Myometrial cell (primary cell): ENCODE data around the gene GH2. TPM values are rescaled to one million over a fixed set of nuclear protein-coding genes. Genes with fewer than 3 reads are reported as not detected.

Experiments used
- total RNA-seq: library from RNA; depleted of rRNA; stranded (reverse); fragments of >200 nt; gene quantifications from 2 replicates; pipeline ENCODE4 v1.2.3, GENCODE V29; 2015

GH2 gene
- not detected in 2 replicates for total RNA-seq

GRCh38 chr17:63881935-63882601, at the start of gene GH2:
Gene GH2 (minus strand): TSS chr17:63881944. CDS start chr17:63881801, 143 bp downstream.

GRCh38 chr17:63918789-63919305, 37.1 kb upstream of the GH2 start, which contains the start of gene GH1:
Gene GH1 (minus strand): TSS chr17:63918839. CDS start chr17:63918776, 63 bp downstream.

GRCh38 chr17:63911041-63911635, 29.4 kb upstream of the GH2 start, which contains the start of gene CSHL1:
Gene CSHL1 (minus strand): TSS chr17:63911258. CDS start chr17:63911196, 62 bp downstream.

GRCh38 chr17:63896524-63897354, 15.0 kb upstream of the GH2 start, which contains the start of gene CSH1:
Gene CSH1 (minus strand): TSS chr17:63896574. CDS start chr17:63896511, 63 bp downstream.

GRCh38 chr17:63873577-63873976, 8.2 kb downstream of the GH2 start, which contains the start of gene CSH2:
Gene CSH2 (minus strand): TSS chr17:63873677. CDS start chr17:63873614, 63 bp downstream.

DNA sequence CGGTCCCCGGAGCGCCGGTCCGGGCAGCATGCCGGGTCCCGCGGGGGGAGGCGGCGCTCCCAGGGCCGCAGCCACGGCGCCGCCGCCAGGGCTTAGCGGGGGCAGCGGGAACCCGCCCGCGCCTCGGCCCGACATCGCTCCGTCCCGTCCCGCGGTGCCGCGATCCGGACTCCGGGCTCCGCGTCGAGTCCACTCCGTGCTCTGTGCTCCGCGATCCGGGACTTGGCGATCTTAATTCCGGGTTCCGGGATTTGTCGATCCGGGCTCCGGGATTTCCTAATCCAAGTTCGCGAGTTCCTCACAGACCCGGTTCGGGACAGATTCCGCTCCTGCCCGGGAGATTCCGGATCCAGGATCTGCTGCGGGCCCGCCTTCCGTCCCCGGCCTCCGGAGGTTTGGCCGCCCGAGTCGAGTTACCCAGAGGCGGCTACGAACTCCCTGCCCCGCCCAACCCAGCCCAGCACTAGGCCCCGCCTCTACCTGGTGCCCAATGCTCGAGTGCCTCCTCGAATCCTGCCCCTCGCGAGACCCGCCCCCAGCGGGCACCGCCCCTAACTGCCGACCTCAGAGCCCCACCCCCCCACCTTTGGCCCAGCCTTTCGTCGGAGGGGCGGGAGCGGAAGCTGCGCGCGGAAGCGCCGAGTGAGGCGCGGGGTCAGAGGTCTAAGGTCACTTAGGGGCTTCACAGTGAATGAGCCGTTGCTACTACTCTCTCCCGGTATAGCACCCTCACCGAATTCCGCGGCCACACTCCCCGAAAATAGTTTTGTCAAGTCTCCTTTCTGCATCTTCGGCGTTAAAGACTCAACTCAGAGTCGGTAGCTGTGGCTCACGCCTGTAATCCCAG, 39.0 kb downstream of the GH2 start, which contains the start of gene SMARCD2:
Gene SMARCD2, minus strand, starts transcription at position 146 of the 847 bp plus-strand sequence. Its CDS starts 11 bp downstream, at position 135.

Other genes with a start within 250 kb of the GH2 start
- 5.5 and 8.0 TPM in 2 replicates for gene LIMD2, start 181.8 kb downstream of the GH2 start, total RNA-seq
- gene STRADA, start 140.1 kb downstream of the GH2 start, total RNA-seq, result 22.5 and 32.9 TPM in 2 replicates
- gene CCDC47, start 108.3 kb downstream of the GH2 start, total RNA-seq, result 25.5 and 31.1 TPM in 2 replicates
- gene DDX42, start 107.8 kb downstream of the GH2 start, total RNA-seq, result 35.5 and 39.2 TPM in 2 replicates
- 61.3 and 66.9 TPM in 2 replicates for gene PSMC5, start 54.5 kb downstream of the GH2 start, total RNA-seq
- 43.4 and 70.3 TPM in 2 replicates for gene FTSJ3, start 54.3 kb downstream of the GH2 start, total RNA-seq
- gene SMARCD2, start 39.3 kb downstream of the GH2 start, total RNA-seq, result 112 and 129 TPM in 2 replicates
- not detected in 2 replicates for gene CSH2, start 8.3 kb downstream of the GH2 start, total RNA-seq
- gene CSH1, start 14.6 kb upstream of the GH2 start, total RNA-seq, result not detected in 2 replicates
- gene CSHL1, start 29.3 kb upstream of the GH2 start, total RNA-seq, result not detected in 2 replicates
- gene GH1, start 36.9 kb upstream of the GH2 start, total RNA-seq, result not detected in 2 replicates
- gene CD79B, start 50.4 kb upstream of the GH2 start, total RNA-seq, result not detected in 2 replicates
- gene SCN4A, start 91.0 kb upstream of the GH2 start, total RNA-seq, result 6.4 TPM in 1 of 2 replicates, not detected in the other
- gene PRR29, start 116.4 kb upstream of the GH2 start, total RNA-seq, result under 0.01 TPM in 1 of 2 replicates, not detected in the other
- gene ICAM2, start 138.7 kb upstream of the GH2 start, total RNA-seq, result 0.18 TPM in 1 of 2 replicates, not detected in the other
- 8.1 and 10.3 TPM in 2 replicates for gene ERN1, start 248.2 kb upstream of the GH2 start, total RNA-seq